Effector memory CD4-positive, alpha-beta T cell (primary cell): ENCODE measurements around the gene BOK.
A peak's percentile ranks its signal among the peaks of the same experiment; 100 is the strongest.

Experiments used
- DNase-seq, 3 donors: peaks; one replicate each; pipeline ENCODE4 v3.0.0-alpha.2; 2020
- H3K27ac ChIP-seq: 2 replicates; pipeline ENCODE4 v1.7.0; 2013; ENCODE audit warnings: mild to moderate bottlenecking, low read length, moderate library complexity; ENCODE audit not compliant: insufficient read depth, poor library complexity, severe bottlenecking
- H3K27me3 ChIP-seq: replicated peaks from 2 replicates; pipeline ENCODE4 v1.7.0; 2013; ENCODE audit warnings: mild to moderate bottlenecking, low read length; ENCODE audit not compliant: insufficient read depth, control insufficient read depth, poor library complexity, severe bottlenecking
- H3K36me3 ChIP-seq: 2 replicates; pipeline ENCODE4 v1.7.0; 2013; ENCODE audit warnings: mild to moderate bottlenecking, low read length, moderate library complexity; ENCODE audit not compliant: control insufficient read depth, insufficient read depth
- H3K4me1 ChIP-seq: 2 replicates; pipeline ENCODE4 v1.7.0; 2013; ENCODE audit warnings: low read length, mild to moderate bottlenecking; ENCODE audit not compliant: control insufficient read depth, insufficient read depth, poor library complexity, severe bottlenecking
- H3K4me3 ChIP-seq: 2 replicates; pipeline ENCODE4 v1.7.0; 2013; ENCODE audit warnings: low read length, low read depth, mild to moderate bottlenecking; ENCODE audit not compliant: insufficient read depth, poor library complexity, severe bottlenecking
- H3K9me3 ChIP-seq: 2 replicates; pipeline ENCODE4 v1.7.0; 2013; ENCODE audit warnings: mild to moderate bottlenecking, low read length, moderate library complexity; ENCODE audit not compliant: control insufficient read depth

BOK gene

DNA sequence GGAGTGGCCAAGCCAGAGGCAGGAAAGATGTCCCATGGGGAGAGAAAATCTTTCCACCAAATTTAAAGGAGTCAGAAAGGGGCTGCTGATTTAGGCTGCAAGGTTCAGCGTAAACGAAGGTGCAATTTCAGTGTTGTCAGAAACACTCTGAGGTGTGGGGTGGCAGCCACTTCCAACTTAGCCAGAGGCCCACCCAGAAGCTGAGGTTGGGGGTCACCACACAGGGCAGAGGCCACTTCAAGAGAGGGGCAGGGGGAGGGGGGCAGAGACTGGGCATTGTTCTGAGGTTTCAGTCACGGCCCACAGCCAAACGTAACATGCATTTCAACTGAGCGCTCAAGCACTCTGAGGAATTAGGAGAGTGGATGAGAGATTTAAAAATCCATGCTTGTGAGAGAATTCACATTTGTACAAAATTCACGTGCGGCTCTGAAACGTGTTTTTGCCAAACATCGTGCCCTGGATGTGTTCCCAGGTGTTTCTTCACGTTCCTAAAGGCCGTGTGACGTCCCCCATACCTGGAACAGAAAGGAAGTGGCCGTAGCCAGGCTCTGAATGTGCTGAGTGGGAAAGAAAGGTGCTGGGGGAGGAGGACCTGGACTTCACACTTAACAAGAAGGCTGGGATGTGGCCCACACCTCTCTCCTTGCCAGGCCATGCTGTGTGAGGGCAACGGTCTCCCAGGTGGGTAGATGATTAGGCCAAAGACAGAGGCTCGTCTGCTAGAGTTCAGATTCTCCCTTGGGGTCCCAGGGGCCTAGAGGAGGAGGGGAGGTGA is 19.5 kb upstream of the BOK start:
- DNase-seq: no peak
- Histone ChIP-seq H3K36me3 (no peaks in the 10 kb centered on the region), H3K9me3 (no peaks in the 10 kb centered on the region), H3K27ac (no peak overlapping the region), H3K27me3 (peaks cover 7% of the 10 kb centered on the region), H3K4me3 (no peak overlapping the region), H3K4me1 (no peaks in the 10 kb centered on the region)

DNA sequence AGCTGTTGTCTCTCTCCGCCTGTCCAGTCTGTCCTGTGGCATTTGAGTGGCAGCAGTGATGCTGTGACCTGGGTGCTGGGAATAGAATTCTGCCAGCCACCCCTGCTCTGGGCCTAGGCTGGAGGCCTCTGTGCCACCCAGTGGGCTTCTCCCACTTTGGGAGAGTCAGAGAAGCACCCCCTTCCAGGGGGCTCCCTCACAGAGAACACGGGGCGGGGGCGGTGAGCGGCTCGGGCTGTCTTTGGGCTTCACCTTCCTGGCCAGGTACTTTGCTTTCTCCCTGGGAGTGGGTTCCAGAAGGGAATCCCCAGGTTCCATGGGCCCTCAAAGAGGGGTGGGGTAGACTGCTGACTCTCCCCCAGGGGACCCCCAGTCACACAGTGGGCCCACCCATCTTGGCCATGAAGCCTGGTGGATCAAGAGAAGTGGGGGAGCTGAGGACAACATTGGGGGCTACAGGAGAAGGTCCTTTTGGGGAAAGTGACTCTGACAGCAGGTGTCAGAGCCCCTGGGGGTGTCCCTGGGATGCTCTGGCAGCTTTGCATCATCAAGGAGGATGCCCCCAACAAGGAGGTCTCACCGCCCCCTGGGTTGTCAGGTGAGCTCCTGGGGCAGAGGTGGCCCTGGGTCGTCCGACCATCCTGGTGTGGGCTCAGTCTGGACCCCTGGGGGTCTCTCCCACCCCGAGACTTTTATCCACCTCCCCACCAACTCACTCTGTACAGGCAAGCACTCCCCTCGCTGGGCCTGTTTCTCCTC is 18.8 kb upstream of the BOK start:
- H3K27ac ChIP-seq: no peak overlapping the region
- H3K4me3 ChIP-seq: no peak overlapping the region
- peaks cover 7% of the 10 kb centered on the region for H3K27me3 ChIP-seq

DNA sequence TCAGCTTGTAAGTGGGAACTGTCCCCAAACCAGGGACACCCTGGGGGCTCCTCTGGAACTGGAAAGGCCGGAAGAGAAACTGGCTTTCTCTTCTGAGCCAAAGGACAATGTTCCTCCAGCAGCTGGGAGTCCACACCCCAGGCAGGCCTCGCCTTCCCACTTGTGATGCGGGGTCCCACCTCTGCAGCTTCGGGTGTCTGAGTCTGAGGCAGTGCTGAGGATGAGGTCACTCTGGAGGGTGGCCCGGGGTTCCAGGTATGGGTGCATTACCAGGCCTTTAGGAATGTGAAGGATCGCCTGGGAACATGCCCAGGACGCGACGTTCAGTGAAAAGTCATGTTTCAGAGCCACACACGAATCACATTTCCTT is 18.2 kb upstream of the BOK start:
- no peak overlapping the region for H3K4me3 ChIP-seq
- no peaks in the 10 kb centered on the region for H3K36me3 ChIP-seq
- H3K9me3 ChIP-seq: no peaks in the 10 kb centered on the region
- no peak for DNase-seq
- H3K27ac ChIP-seq: no peak overlapping the region
- no peaks in the 10 kb centered on the region for H3K4me1 ChIP-seq
- peaks cover 7% of the 10 kb centered on the region for H3K27me3 ChIP-seq

More for the DNA sequence above, 18.8 kb upstream of the BOK start:
- no peak for DNase-seq
- no peaks in the 10 kb centered on the region for H3K4me1 ChIP-seq
- H3K9me3 ChIP-seq: no peaks in the 10 kb centered on the region
- H3K36me3 ChIP-seq: no peaks in the 10 kb centered on the region

DNA sequence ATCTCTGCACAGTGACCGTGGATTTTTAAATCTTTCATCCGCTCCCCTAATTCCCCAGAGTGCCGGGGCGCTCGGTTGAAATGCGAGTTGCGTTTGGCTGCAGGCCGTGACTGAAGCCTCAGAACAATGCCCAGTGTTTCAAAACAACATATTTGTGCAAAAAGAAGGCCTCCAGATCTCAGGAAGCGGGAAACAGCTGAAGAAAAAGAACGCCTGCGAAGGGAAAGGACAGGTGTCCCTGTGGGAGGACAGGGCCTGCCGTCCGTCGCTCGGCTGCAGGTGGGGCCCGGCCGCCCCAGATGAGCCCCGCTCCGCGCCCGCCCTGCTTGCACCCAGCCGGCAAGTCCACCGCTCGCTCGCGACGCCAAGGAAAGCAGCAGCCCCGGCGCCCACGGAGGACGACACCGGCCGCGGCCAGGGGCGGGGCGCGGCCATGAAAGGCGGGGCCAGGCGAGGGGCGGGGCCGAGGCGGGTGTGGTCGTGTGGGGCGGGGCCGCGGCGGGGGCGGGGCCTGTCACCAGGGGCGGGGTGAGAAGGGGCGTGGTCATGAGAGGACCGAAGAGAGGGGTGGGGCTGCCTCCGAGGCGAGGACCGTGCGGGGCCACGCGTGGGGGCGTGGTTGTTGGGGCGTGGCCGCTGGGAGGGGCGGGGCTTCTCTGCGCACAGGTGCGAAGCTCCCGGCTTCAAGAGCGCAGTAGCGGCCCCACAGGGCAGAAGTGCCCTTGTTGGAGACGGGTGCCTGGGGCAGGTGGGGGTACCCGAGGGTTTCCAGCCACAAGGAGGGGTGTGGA is 17.6 kb upstream of the BOK start:
- peak; percentile 32 to 53 (median 48) for DNase-seq
- H3K4me3 ChIP-seq: no peak overlapping the region
- H3K36me3 ChIP-seq: no peaks in the 10 kb centered on the region
- no peaks in the 10 kb centered on the region for H3K9me3 ChIP-seq
- no peak overlapping the region for H3K27ac ChIP-seq
- H3K4me1 ChIP-seq: no peaks in the 10 kb centered on the region
- peaks cover 7% of the 10 kb centered on the region for H3K27me3 ChIP-seq

DNA sequence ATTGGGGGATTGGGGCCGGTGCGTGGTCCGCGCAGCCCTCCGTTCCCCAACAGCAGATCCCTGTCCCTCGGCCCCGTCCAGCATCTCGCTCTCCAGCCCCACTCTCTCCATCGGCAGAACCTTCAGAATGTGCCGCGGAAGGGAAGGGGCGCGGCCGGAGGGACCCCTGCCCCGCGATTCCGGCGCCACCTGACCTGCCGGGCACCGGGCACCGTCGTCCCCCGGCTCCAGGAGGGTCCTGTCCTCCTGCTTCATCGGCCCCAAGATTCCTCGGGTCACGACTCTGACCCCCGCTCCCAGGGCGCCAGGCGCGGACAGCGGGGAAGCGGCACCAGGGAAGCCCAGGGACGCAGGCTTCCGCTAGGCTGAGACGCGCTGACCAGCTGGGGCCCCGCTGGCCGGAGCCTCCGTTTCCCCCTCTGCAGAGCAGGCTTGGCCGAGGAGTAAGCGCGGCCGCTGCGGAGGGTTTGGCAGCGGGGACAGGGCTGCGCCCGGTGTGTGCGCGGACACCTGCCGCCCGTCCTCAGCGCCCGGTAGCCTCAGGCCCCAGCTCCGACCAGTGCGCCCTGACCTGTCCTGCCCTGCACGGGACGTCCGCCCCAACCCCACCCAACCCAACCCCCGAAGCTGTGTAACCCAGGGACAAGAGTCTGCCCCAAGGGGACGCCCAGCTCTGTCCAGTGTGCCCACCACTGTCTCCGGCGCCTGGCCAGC is 16.8 kb upstream of the BOK start:
- H3K9me3 ChIP-seq: no peaks in the 10 kb centered on the region

DNA sequence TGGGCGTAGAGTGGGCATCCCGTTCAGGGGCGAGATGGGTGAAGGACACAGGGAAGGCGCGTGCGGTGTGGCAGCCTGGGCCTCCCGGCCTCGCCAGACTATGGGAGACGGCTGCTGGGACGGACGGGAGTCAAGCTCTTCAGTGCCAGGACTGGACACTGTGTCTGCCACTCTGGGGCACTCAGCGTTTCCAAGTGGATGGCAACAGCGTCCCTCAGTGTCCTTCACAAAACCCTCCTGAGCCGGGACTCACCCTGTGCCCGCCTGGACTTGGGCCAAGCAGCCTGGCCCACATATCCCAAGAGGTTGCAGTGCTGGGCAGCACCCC is 16.3 kb upstream of the BOK start:
- Histone ChIP-seq H3K4me1 (no peaks in the 10 kb centered on the region), H3K27me3 (peaks cover 10% of the 10 kb centered on the region), H3K9me3 (no peaks in the 10 kb centered on the region), H3K36me3 (no peaks in the 10 kb centered on the region), H3K27ac (no peak overlapping the region), H3K4me3 (no peak overlapping the region)
- no peak for DNase-seq

More for the DNA sequence above, 16.8 kb upstream of the BOK start:
- Histone ChIP-seq H3K27me3 (peaks cover 8% of the 10 kb centered on the region), H3K36me3 (no peaks in the 10 kb centered on the region), H3K27ac (no peak overlapping the region), H3K4me3 (no peak overlapping the region), H3K4me1 (no peaks in the 10 kb centered on the region)
- no peak for DNase-seq

DNA sequence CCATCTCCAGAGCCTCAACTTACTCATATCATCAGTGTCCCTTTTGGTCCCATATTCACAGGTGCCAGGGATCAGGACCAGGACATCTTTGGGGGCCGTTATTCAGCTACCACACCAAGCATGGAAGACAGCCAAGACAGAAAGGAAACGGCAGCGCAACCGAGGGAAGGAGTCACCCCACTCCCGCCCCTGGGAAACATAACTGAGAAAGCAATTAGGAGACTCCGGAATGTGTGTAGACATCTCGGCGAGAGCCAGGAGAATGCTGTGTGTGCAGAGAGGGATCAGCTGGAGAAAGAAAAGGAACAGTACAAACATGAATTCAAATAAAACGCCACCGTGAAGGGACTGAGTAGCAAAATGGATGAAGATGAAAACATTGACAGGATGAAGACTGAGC is 13.4 kb upstream of the BOK start:
- peaks cover 10% of the 10 kb centered on the region for H3K27me3 ChIP-seq

DNA sequence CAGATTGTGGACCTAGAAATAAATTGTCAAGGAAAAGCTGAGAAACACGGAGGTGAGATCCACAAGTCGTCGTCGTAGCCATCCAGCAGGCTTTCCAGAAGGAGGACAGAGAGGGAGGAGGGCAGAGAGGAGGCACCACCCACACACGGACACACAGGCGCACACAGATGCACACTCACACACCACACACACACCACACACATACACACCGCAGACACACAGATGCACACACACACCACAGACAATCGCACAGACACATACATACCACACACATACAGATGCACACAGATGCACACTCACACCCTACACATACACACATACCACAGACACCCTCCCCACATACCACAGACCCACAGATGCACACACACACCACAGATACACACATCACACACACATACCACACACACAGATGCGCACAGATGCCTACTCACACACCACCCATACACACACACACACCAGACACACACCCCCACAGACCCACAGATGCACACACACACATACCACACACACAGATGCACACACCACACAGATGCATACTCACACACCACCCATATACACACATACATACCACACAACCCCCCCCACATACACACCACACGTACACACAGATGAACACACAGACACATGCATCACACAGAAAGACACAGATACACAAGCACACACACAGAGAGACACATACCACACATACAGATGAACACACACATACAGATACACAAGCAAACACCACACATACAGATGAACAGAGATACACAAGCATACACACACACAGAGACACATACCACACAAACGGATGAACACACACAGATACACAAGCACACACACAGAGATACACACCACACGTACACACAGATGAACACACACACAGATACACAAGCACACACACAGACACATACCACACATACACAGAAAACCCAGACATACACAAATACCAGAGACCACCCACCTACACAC is 12.7 kb upstream of the BOK start:
- Histone ChIP-seq H3K9me3 (no peaks in the 10 kb centered on the region), H3K36me3 (no peaks in the 10 kb centered on the region), H3K4me3 (no peak overlapping the region), H3K27ac (no peak overlapping the region), H3K27me3 (peaks cover 10% of the 10 kb centered on the region), H3K4me1 (no peaks in the 10 kb centered on the region)
- no peak for DNase-seq

More for the DNA sequence above, 13.4 kb upstream of the BOK start:
- no peak for DNase-seq
- no peaks in the 10 kb centered on the region for H3K4me1 ChIP-seq
- no peaks in the 10 kb centered on the region for H3K9me3 ChIP-seq
- H3K36me3 ChIP-seq: no peaks in the 10 kb centered on the region
- no peak overlapping the region for H3K4me3 ChIP-seq
- no peak overlapping the region for H3K27ac ChIP-seq
